BLaER1 (cell line): ENCODE data around the gene DNAJB8.
A peak's percentile ranks its signal among the peaks of the same experiment; 100 is the strongest.

Experiments
- H3K27ac ChIP-seq: shearing (Covaris generic); formaldehyde crosslinking; 2 replicates; pipeline ENCODE4 v1.8.1; 2022
- H3K27me3 ChIP-seq: shearing (Covaris generic); formaldehyde crosslinking; 2 replicates; pipeline ENCODE4 v1.8.1; 2022
- H3K36me3 ChIP-seq: shearing (Covaris generic); formaldehyde crosslinking; 2 replicates; pipeline ENCODE4 v1.8.1; 2022
- H3K4me1 ChIP-seq: shearing (Covaris generic); formaldehyde crosslinking; 2 replicates; pipeline ENCODE4 v1.8.1; 2022
- H3K4me2 ChIP-seq: shearing (Covaris generic); formaldehyde crosslinking; 2 replicates; pipeline ENCODE4 v1.8.1; 2022
- H3K4me3 ChIP-seq: shearing (Covaris generic); formaldehyde crosslinking; 2 replicates; pipeline ENCODE4 v1.8.1; 2022
- H3K9ac ChIP-seq: shearing (Covaris generic); formaldehyde crosslinking; 2 replicates; pipeline ENCODE4 v1.8.1; 2022
- H3K9me3 ChIP-seq: shearing (Covaris generic); formaldehyde crosslinking; 2 replicates; pipeline ENCODE4 v1.8.1; 2022
- H4K20me1 ChIP-seq: shearing (Covaris generic); formaldehyde crosslinking; 2 replicates; pipeline ENCODE4 v1.8.1; 2022
- Cebpa-rat ChIP-seq: shearing (Covaris generic); IDR thresholded peaks from 2 replicates; pipeline ENCODE4 v1.8.1; 2022

Gene DNAJB8

DNA sequence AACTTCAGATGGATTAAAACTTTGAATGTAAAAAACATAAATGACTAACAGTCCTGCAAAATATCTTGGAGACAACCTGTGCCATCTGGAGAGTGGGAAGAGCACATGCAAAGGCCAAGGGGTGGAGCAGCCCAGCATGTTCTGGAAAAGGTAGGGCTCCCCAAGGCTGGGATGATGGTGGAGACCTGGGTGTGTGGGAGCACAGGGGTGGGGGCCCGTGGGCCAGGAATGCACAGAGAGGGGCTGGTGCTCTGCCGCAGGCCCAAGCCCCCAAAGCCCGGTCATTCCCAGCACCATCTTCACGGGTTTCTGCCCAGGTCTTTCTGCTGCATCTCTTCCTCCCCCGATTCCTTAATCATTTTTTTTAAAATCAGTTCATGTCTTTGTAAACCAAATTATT is 36.0 kb upstream of the DNAJB8 start:
- no peak for TF ChIP-seq Cebpa-rat
- Histone ChIP-seq H3K4me2 (no peak overlapping the region), H3K9ac (no peak overlapping the region), H3K27me3 (peaks cover 7% of the 10 kb centered on the region; the same call in 1 of the 2 replicates), H3K4me1 (no peaks in the 10 kb centered on the region), H3K27ac (no peak overlapping the region), H3K4me3 (no peak overlapping the region), H3K36me3 (no peaks in the 10 kb centered on the region), H4K20me1 (no peaks in the 10 kb centered on the region), H3K9me3 (peaks cover 4% of the 10 kb centered on the region; the same call in 1 of the 2 replicates)

DNA sequence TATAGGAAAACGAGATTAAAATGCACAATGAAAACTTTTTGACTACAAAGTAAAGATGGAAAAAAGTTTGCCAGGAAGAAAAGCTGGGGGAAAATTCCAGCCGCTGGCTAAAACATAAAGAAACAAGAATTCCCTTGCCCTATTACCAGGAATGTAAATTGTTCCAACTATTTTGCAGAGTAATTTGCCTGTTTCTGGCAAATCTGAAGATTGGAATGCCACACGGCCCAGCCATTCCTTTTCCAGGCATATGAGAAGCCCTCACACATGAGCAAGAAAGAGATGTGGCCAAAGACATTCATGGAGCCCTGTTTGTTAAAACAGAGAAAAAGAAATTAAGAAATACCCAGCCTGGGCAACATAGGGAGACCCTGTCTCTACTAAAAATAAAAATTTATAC is 34.7 kb upstream of the DNAJB8 start:
- H3K27me3 ChIP-seq = peaks cover 19% of the 10 kb centered on the region
- H3K4me1 ChIP-seq = 0 out of 2 replicates have a peak, but pooled peaks cover 5% of the 10 kb centered on the region
- no peak overlapping the region for H3K4me2 ChIP-seq
- H3K36me3 ChIP-seq = no peaks in the 10 kb centered on the region
- H3K4me3 ChIP-seq = no peak overlapping the region
- no peak overlapping the region for H3K9ac ChIP-seq
- TF ChIP-seq Cebpa-rat = no peak
- peaks cover 4% of the 10 kb centered on the region; the same call in 1 of the 2 replicates for H3K9me3 ChIP-seq
- H3K27ac ChIP-seq = no peak overlapping the region
- no peaks in the 10 kb centered on the region for H4K20me1 ChIP-seq

DNA sequence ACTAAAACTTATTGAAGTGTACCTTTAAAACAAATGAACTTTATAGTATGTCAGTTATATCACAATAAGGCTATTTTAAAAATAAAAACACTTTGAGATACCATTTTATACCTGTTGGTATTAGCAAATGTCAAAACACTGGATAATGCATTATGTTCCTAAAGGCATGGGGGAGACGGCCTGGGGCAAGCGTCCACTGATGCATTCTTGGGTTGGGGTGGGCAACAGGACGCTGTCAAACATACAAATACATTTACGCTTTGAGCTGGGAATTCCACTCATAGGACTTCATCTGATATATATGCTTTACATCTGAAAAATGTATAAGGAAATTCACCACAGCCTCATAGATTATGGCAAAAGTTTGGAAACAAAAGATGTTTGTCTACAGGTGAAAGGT is 33.9 kb upstream of the DNAJB8 start:
- H3K27ac ChIP-seq = no peak overlapping the region
- H4K20me1 ChIP-seq = peaks cover 2% of the 10 kb centered on the region; the same call in 1 of the 2 replicates
- TF ChIP-seq Cebpa-rat = no peak
- no peak overlapping the region for H3K4me3 ChIP-seq
- no peak overlapping the region for H3K9ac ChIP-seq
- H3K36me3 ChIP-seq = no peaks in the 10 kb centered on the region
- H3K27me3 ChIP-seq = peaks cover 28% of the 10 kb centered on the region
- H3K4me2 ChIP-seq = no peak overlapping the region
- 0 out of 2 replicates have a peak, but pooled peaks cover 5% of the 10 kb centered on the region for H3K4me1 ChIP-seq
- peaks cover under 1% of the 10 kb centered on the region; the same call in 1 of the 2 replicates for H3K9me3 ChIP-seq

DNA sequence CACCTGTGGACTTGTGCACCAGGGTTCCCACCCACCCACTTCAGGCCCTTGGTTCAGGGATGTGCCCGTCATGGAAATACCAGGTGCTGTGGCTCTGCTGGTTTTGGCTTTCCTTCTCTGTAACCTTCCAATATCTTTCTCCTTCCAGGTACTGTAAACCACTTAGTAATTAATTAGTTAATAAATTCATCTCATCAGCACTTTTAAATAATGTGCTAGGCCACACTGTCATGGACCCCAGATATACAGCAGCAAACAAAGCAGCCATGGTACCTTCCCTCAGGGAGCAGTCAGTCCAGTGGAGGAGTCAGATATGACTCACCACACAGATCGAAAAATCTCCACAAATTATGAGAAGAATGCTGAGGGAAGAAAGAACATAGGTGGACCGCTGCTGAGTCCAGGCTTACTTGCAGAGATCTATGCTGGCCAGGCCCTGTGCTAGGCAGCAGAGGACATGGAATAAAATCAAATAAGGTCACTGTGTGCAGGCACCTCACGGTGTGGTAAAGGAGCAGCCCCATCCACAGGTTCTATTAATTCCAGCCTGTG is 33.1 kb upstream of the DNAJB8 start:
- H3K27ac ChIP-seq = no peak overlapping the region
- no peak overlapping the region for H3K4me2 ChIP-seq
- peaks cover 35% of the 10 kb centered on the region for H3K27me3 ChIP-seq
- 0 out of 2 replicates have a peak, but pooled peaks cover 5% of the 10 kb centered on the region for H3K4me1 ChIP-seq
- no peak for TF ChIP-seq Cebpa-rat
- no peaks in the 10 kb centered on the region for H3K36me3 ChIP-seq
- H3K9ac ChIP-seq = no peak overlapping the region
- H4K20me1 ChIP-seq = peaks cover 9% of the 10 kb centered on the region
- no peak overlapping the region for H3K4me3 ChIP-seq
- H3K9me3 ChIP-seq = no peaks in the 10 kb centered on the region

DNA sequence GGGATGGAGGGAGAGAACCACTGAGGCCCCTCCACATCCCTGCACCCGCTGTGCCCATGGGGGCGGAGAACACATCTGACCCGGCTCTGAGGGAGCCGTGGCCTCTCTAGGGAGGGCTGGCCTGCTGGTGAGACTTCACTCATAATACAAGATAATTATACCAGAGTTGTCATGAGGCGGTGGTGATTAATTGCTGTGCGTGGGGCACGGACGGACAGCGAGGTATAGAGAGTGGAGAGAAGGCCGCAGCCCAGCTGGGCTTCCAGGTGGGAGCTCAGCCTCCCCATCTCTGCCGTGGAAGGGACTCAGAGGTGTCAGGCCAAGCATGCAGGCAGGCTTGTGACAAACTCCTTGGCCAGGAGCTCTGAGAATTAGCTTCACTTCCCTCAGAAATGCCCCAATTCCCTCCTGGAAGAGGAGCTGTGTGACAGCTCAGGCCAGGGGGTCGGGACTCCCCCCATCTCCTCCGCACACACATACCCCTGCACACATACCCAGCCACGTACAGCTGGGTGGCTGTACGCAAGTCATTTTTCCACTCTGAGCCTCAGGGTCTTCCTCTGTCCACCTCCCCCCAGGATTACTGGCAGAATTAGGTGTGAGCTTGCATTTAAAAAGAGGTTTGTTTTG is 32.3 kb upstream of the DNAJB8 start:
- TF ChIP-seq Cebpa-rat = no peak
- Histone ChIP-seq H3K4me1 (0 out of 2 replicates have a peak, but pooled peaks cover 5% of the 10 kb centered on the region), H3K27me3 (peaks cover 43% of the 10 kb centered on the region)

DNA sequence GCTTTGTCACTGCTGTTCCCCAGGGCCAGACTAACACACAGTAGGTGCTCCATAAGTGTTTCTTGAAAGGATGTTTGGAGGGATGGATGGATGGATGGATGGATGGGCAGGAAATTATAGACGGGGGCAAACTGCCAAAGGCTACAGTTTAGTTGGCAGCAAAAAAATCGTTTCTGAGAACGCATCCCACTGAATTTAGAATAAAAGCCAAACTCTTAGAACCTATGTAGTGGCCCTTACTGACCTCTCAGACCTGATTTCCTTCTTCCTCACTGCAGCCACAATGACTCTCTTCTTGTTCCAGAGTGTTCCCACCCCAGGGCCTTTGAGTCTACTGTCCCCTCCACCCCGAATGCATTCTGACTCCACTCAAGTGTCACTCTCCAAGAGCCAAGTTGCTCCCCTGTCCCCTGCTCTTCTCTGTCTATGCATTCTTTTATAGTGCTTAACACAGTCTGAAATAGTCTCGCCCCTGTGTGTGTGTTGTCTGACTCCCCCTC is 31.5 kb upstream of the DNAJB8 start:
- H3K36me3 ChIP-seq = no peaks in the 10 kb centered on the region
- H3K9me3 ChIP-seq = no peaks in the 10 kb centered on the region
- no peak overlapping the region for H3K9ac ChIP-seq
- 0 out of 2 replicates have a peak, but pooled peaks cover 5% of the 10 kb centered on the region for H3K4me1 ChIP-seq
- H3K4me3 ChIP-seq = peak overlapping the region; percentile 64
- peaks cover 25% of the 10 kb centered on the region for H4K20me1 ChIP-seq
- no peak for TF ChIP-seq Cebpa-rat
- peak overlapping the region; percentile 95 for H3K4me2 ChIP-seq
- H3K27ac ChIP-seq = no peak overlapping the region
- H3K27me3 ChIP-seq = peaks cover 51% of the 10 kb centered on the region

More for the DNA sequence above, 32.3 kb upstream of the DNAJB8 start:
- Histone ChIP-seq H3K27ac (no peak overlapping the region), H3K36me3 (no peaks in the 10 kb centered on the region), H3K9ac (no peak overlapping the region), H3K4me3 (no peak overlapping the region), H3K9me3 (no peaks in the 10 kb centered on the region), H4K20me1 (peaks cover 17% of the 10 kb centered on the region), H3K4me2 (no peak overlapping the region)

DNA sequence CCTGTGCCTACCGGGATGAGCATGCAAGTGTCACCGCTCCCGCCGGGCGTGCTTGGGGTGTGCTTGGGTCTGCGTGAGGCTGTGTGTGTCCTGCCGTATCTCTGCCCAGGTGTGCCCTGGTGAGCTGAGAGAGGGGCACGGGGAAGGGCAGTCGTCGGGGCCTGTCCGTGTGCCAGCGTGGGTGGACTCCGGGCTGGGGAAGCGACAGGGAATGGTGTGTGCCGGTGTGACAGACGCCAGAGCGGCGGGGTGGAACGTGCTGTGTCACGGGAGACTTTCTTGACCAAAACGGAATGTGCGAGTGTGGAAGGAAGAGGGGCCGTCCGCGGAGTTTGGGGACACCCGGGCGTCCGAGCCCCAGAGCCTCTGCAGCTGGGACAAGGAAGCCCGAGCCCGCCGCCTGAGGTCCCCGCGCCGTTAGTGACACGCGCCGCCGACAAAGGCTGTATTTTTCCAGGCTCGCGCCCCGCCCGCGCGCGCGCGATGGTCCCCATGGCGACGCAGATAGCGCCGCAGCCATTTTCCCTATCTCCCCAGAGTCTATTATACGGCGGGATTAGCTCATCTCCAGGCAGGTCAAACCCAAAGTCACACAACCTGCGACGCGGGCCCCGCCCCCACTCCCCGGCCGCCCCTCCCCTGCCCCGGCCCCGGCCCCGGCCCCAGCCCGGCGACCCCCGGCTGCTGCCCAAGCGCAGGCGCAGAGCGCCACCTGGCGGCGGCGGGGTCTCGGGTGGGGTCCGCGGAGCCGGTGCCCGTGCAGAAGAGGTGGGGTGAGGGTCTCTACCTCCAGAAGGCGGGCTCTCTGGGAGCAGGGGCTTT is 30.8 kb upstream of the DNAJB8 start:
- no peaks in the 10 kb centered on the region for H3K36me3 ChIP-seq
- peaks cover 58% of the 10 kb centered on the region for H3K27me3 ChIP-seq

DNA sequence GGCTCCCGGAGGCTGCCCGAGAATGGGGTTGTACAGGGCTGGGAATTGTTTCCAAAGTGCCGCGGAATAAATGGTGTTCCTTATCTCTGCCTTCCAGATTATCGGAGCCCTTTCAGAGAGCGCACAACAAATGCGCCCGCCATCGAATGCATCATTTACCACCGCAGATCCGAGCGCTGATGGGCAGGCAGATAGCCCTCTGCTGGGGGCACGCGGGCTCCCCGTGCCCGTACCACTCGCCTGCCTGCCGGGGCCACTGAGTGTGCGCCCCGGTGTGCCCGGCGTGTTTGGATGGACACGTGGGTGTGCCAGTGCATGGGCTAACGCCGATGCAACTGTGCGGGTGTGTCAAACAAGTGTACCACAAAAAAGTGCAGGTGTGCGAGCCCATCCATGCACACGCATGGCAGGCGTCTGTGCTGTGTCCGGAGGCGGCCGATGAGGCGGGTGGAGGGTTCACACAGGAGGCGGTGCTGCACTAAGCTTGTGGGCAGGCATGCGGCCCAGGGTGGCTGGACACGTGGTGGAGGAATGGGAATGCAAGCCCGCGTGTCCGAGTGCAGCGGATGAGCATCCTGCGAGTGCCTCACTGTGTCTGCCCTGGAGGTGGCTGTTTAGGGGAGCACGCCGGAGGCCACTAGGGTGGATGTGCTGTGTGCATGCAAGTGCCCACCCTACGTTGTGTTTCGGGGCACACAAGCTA is 30.1 kb upstream of the DNAJB8 start:
- Histone ChIP-seq H4K20me1 (peaks cover 39% of the 10 kb centered on the region), H3K9ac (no peak overlapping the region), H3K4me1 (peaks cover 12% of the 10 kb centered on the region; the same call in 1 of the 2 replicates), H3K4me3 (peak overlapping the region; percentile 64), H3K4me2 (peak overlapping the region; percentile 95), H3K9me3 (no peaks in the 10 kb centered on the region), H3K27me3 (peaks cover 66% of the 10 kb centered on the region), H3K36me3 (no peaks in the 10 kb centered on the region), H3K27ac (no peak overlapping the region)
- no peak for TF ChIP-seq Cebpa-rat

More for the DNA sequence above, 30.8 kb upstream of the DNAJB8 start:
- Histone ChIP-seq H4K20me1 (peaks cover 32% of the 10 kb centered on the region), H3K4me3 (peak overlapping the region; percentile 64), H3K4me2 (peak overlapping the region; percentile 95), H3K27ac (no peak overlapping the region), H3K4me1 (peaks cover 9% of the 10 kb centered on the region; the same call in 1 of the 2 replicates), H3K9ac (no peak overlapping the region), H3K9me3 (no peaks in the 10 kb centered on the region)
- TF ChIP-seq Cebpa-rat = no peak

DNA sequence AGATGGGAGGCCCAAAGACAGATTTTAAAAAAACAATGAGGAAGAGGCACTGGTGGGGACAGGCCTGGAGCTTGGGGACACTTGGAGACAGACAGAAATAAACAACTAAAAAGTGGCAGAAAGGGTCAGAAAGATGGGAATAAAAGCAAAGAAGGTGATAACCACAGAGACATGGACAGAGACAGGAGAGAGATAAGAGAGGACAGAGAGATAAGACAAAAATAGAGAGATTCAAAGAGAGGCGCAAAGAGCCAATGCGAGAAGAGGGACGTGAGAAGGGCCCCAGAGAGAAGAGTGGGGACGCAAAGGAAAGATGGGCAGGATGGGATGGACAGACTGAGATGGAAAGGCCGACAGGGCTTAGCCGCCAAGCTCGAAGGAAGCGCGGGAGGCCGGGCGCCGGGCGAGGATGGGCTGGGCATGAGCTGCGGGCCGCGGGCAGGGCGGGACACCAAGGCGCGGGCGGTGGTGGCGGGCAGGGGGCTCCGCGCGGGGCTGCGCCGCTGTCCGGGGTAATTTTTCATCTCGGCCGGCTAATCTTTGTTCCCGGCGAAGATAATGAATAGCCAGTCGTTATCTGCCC is 29.4 kb upstream of the DNAJB8 start:
- Histone ChIP-seq H3K4me1 (peaks cover 12% of the 10 kb centered on the region; the same call in 1 of the 2 replicates), H3K9ac (no peak overlapping the region), H3K4me2 (no peak overlapping the region), H3K9me3 (no peaks in the 10 kb centered on the region), H3K4me3 (no peak overlapping the region), H3K27ac (no peak overlapping the region), H4K20me1 (peaks cover 46% of the 10 kb centered on the region), H3K27me3 (peaks cover 72% of the 10 kb centered on the region), H3K36me3 (no peaks in the 10 kb centered on the region)
- TF ChIP-seq Cebpa-rat = no peak
